HL-60 (cell line): ENCODE measurements around the gene MYO5C.

ENCODE experiments used
- DNase-seq, 2 experiments: peaks; one replicate each; pipeline ENCODE4 v3.0.0-alpha.2; 2010 to 2020; ENCODE audit warnings: low read depth in 1 of 2, low spot score in 1 of 2
- H3K27ac ChIP-seq: fragments of 250-450 bp; sonication (Bioruptor Pico); replicated peaks from 2 replicates; pipeline ENCODE4 v1.5.1; 2020; ENCODE audit warnings: mild to moderate bottlenecking, moderate library complexity
- H3K27me3 ChIP-seq: fragments of 250-450 bp; sonication (Bioruptor Pico); 2 replicates; pipeline ENCODE4 v1.5.1; 2021; ENCODE audit warnings: mild to moderate bottlenecking, moderate library complexity; ENCODE audit not compliant: insufficient read depth, poor library complexity, severe bottlenecking
- H3K4me3 ChIP-seq: replicated peaks from 2 replicates; pipeline ENCODE4 v1.5.1; 2011; ENCODE audit warnings: mild to moderate bottlenecking, control low read depth, low read length; ENCODE audit not compliant: insufficient read depth
- CTCF ChIP-seq: IDR thresholded peaks from one replicate; pipeline ENCODE4 v1.5.1; 2011; ENCODE audit warnings: low read length, control low read depth, inconsistent platforms; ENCODE audit not compliant: insufficient read depth
- GABPA ChIP-seq: IDR thresholded peaks from 2 replicates; pipeline ENCODE4 v1.6.1; 2012; ENCODE audit warnings: low read depth
- POLR2AphosphoS5 ChIP-seq: IDR thresholded peaks from 2 replicates; pipeline ENCODE4 v1.6.1; 2012; ENCODE audit warnings: low read depth
- REST ChIP-seq: IDR thresholded peaks from 2 replicates; pipeline ENCODE4 v1.6.1; 2012; ENCODE audit warnings: low read depth; ENCODE audit not compliant: insufficient replicate concordance
- SPI1 ChIP-seq: IDR thresholded peaks from 2 replicates; pipeline ENCODE4 v1.6.1; 2012; ENCODE audit warnings: low read depth, mild to moderate bottlenecking, borderline replicate concordance

The MYO5C gene

GRCh38 chr15:52236013-52236412, 59.6 kb downstream of the MYO5C start:
- H3K4me3 ChIP-seq: no peak overlapping the region
- no peaks in the 10 kb centered on the region for H3K27me3 ChIP-seq
- DNase-seq: no peak
- TF ChIP-seq SPI1: no peak
- TF ChIP-seq REST: no peak
- TF ChIP-seq GABPA: no peak
- TF ChIP-seq POLR2AphosphoS5: no peak
- no peak for TF ChIP-seq CTCF
- H3K27ac ChIP-seq: no peak overlapping the region

- Histone ChIP-seq H3K27ac (no peak overlapping the region), H3K4me3 (no peak overlapping the region), H3K27me3 (no peaks in the 10 kb centered on the region)
- DNase-seq: no peak
- TF ChIP-seq POLR2AphosphoS5: no peak
- no peak for TF ChIP-seq GABPA
- TF ChIP-seq REST: no peak
- TF ChIP-seq CTCF: no peak
- no peak for TF ChIP-seq SPI1
Observed at GRCh38 chr15:52234596-52235541, 60.7 kb downstream of the MYO5C start.

- DNase-seq: peak in 1 of 2 experiments; percentile 9
- H3K27me3 ChIP-seq: no peaks in the 10 kb centered on the region
- TF ChIP-seq SPI1 (peak; percentile 61; the same call in 1 of the 2 replicates), CTCF (no peak), REST (no peak), POLR2AphosphoS5 (no peak)
- H3K4me3 ChIP-seq: no peak overlapping the region
- H3K27ac ChIP-seq: no peak overlapping the region
Observed at GRCh38 chr15:52233405-52233804, 62.2 kb downstream of the MYO5C start.
